SW 1271 (cell line): Measurements from ENCODE around the gene SELENOO.
"Not testable (repeated sequence)": the region's sequence is repeated elsewhere in the genome, so short reads cannot be mapped to it uniquely, and the experiment has no call there.

ENCODE experiments used
- DNase-seq, 2 experiments: peaks; one replicate each; lab custom pipeline; 2025; lab: John Stamatoyannopoulos, UW

SELENOO gene, protein sequence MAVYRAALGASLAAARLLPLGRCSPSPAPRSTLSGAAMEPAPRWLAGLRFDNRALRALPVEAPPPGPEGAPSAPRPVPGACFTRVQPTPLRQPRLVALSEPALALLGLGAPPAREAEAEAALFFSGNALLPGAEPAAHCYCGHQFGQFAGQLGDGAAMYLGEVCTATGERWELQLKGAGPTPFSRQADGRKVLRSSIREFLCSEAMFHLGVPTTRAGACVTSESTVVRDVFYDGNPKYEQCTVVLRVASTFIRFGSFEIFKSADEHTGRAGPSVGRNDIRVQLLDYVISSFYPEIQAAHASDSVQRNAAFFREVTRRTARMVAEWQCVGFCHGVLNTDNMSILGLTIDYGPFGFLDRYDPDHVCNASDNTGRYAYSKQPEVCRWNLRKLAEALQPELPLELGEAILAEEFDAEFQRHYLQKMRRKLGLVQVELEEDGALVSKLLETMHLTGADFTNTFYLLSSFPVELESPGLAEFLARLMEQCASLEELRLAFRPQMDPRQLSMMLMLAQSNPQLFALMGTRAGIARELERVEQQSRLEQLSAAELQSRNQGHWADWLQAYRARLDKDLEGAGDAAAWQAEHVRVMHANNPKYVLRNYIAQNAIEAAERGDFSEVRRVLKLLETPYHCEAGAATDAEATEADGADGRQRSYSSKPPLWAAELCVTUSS

GRCh38 chr22:50200461-50201190 lies at the start of gene SELENOO:
SELENOO (plus strand) TSS chr22:50201011; CDS start chr22:50201037, 26 bp downstream.
- peak; percentile 38 to 80 for DNase-seq

GRCh38 chr22:50151571-50152537 lies 49.0 kb upstream of the SELENOO start:
- DNase-seq, result no peak

DNA sequence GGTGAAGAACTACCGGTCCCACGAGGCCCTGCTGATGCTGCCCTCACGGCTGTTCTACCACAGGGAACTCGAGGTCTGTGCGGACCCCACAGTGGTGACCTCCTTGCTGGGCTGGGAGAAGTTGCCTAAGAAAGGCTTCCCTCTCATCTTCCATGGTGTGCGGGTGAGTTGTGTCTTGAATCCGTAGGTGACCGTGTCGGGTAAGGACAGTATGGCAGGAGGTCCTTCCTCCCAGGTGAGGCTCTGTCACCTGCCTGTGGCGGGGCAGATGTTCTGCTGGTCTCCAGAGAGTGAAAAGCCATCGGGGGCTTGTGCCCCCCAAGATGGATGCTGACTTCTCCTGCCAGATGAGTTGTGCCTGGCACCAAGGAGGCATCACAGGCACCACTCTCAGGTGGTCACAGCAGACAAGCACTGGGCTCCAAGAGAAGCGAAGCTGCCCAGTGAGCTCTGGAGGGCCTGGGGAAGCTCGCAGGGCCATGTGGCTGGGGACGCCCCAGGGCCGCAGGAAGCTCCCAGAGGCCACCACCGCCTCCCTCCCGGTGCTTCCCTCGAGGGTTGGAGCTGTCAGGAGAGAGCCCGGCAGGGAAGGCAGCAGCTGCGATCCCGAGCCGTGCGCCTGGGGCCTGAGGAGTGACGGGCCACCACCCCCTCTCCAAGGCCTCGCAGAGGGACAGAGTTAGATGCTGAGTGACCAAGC lies 47.6 kb upstream of the SELENOO start:
- no peak for DNase-seq

DNA sequence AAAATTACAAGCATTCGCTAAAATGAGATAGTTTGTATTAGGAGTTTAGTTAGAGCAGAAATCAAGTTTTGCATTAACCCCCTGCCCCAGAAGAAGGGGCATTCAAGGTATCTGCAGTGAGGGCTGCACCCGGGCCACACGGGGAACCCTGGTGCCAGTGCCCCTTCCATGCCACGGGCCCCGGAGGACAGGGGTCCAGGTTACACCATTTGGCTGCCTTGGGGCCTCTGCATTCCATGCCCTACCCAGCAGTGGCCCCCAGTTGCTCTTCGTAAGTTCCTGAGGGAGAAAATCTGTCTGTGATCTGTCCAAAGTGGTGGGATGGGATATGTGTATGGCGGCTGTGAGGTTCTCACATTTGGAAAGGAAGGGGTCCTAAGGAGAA lies 47.1 kb upstream of the SELENOO start:
- DNase-seq, result no peak

DNA sequence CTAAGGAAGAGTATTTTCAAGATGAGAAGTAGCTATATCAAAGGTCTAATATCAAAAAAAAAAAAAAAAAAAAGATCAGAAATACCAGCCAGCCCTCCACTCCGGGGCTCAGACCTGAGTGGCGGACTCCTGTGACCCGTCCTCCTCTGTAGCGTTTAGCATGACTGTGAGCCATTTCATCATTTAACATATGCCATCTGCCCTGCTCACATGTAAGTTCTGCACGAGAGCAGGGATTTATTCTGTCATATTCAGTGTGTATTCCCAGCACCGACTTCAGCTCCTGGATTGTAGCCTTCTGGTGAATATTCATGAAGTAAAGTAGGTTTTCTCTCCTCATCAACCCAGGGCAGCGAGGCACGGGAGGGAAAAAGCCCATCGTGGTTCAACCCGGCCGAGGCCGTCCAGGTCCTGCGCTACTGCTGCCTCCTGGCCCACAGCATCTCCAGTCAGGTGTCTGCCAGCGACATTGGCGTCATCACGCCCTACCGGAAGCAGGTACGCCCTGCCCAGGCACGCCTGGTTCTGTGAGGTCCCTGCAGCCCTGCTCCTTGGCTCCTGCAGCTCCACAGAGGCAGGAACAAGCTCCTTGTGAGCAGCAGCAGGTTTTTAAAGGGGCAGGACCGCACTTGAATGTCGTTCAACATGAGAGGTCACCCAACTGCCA lies 43.0 kb upstream of the SELENOO start:
- DNase-seq, result no peak

GRCh38 chr22:50160947-50161346 lies 39.9 kb upstream of the SELENOO start:
- no peak for DNase-seq

- DNase-seq, result no peak
Observed at GRCh38 chr22:50161508-50162390, 39.1 kb upstream of the SELENOO start.

DNA sequence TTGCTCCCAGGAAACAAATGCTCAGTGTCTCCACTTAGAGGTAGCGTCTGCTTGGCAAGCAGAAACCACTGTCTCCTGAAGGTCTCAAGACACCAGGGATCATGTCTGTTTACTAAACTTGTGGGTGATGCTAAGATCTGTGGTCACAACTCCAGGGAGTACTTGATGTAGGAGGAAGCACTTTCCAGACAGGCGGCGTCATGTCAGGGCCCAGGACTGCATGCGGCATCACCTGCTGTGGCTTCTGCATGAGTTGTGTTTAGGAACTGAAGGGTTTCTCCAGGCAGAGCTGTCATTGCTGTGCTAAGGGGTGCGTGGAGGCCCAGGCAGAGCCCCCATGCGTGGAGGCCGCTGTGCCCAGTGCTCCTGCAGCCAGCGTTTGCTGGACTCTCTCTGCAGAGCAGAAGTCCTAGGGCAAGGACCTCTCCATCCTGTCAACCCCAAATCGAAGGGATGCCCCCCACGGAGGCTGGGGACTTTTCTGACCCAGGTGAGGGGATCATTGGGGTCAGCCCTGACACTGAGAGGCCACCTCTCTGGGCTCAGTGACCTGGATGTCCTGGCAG lies 38.3 kb upstream of the SELENOO start:
- DNase-seq, result no peak

DNA sequence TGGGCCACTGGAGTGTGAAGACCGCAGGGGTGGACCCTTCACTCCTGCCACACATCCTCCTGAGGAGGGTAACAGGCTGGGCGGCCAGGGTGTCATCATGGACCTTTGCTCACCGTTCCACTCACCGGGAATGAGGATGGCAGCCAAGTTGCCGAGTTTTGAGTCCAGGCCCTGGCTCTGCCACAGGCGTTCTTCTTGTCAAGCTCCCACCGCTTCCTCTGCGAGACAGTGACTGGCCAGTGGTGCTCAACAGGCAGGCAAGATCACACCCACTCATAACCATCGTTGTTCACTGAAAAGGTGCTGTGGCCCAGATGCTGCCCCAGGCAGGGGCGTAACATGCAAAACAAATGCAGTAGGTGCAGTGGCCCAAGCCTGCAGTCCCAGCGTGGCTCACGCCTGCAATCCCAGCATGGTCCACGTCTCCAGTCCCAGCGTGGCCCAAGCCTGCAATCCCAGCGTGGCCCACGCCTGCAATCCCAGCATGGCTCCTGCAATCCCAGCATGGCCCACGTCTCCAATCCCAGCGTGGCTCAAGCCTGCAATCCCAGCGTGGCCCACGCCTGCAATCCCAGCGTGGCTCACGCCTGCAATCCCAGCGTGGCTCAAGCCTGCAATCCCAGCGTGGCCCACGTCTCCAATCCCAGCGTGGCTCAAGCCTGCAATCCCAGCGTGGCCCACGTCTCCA lies 35.2 kb upstream of the SELENOO start:
- no peak for DNase-seq

- no peak for DNase-seq
Observed at GRCh38 chr22:50167689-50168489, 32.9 kb upstream of the SELENOO start.

DNA sequence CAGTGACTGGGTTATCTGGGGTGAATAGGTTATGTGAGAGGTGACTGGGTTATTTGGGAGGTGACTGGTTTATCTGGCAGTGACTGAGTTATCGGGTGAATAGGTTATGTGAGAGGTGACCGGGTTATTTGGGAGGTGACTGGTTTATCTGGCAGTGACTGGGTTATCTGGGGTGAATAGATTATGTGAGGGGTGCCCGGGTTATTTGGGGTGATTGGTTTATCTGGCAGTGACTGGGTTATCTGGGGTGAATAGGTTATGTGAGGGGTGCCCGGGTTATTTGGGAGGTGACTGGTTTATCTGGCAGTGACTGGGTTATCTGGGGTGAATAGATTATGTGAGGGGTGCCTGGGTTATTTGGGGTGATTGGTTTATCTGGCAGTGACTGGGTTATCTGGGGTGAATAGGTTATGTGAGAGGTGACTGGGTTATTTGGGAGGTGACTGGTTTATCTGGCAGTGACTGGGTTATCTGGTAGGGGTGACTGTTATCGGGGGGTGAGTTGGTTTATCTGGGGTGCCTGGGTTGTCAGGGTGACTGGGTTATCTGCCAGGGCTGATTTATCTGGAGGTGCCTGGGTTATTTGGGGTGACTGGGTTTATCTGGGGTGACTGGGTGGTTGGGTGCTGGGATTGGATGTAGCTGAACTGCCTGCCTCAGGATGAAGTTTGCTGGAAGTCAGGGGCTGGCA lies 32.2 kb upstream of the SELENOO start:
- not testable (repeated sequence) for DNase-seq

DNA sequence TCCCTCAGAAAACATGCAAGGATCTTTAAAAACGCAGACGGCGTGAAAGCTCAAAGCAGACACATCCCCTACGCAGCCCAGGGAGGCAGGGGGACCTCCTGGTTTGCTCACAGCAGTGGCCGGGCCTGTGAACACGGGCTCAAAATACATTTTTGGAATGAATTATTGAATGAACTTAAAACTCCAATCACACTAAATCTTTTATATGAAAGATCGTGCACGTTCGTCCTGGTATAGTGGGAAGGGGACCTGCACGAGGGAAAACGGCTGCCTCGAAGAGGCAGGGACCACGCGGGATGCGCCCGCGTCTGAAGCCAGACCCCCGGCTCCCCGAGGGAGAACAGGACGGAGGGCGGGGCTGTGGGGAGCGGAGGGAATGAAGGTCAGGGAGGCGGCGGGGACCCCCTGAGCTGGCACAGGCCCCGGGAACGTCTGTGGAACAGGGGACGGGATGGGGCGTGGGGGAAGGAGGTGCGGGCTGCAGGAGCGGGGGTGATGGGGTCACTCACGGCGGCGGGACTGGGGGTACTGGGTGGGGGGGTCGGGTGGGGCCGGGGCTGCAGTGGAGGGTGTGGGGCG lies 31.5 kb upstream of the SELENOO start:
- no peak for DNase-seq

DNA sequence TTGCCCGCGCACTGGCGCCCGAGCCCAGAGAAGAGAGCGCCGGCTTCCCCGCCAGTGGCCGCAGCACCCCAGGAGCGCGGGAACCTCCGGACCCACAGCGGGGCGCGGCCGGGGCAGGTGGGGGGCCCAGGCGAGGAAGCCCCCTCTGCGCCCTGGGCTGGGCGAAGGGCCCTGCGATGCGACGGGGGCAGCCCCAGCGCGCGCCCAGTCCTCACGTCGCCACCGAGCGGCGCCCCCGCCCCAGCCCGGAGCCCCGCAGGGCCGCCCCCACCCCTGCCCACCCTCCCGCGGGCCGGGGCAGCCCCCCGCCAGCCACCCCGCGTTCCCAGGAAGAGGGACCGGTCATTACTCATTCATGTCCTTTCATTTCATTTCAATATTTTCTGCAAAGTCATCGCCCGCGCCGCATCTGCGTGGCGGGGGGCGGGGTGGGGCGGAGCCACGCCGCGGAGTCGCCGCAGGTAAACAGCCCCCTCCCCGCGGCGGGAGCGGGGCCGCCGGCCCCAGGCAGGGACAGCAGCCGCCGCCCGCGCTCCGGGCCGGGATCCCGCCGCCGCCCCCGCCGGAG lies 31.0 kb upstream of the SELENOO start:
- no peak for DNase-seq

DNA sequence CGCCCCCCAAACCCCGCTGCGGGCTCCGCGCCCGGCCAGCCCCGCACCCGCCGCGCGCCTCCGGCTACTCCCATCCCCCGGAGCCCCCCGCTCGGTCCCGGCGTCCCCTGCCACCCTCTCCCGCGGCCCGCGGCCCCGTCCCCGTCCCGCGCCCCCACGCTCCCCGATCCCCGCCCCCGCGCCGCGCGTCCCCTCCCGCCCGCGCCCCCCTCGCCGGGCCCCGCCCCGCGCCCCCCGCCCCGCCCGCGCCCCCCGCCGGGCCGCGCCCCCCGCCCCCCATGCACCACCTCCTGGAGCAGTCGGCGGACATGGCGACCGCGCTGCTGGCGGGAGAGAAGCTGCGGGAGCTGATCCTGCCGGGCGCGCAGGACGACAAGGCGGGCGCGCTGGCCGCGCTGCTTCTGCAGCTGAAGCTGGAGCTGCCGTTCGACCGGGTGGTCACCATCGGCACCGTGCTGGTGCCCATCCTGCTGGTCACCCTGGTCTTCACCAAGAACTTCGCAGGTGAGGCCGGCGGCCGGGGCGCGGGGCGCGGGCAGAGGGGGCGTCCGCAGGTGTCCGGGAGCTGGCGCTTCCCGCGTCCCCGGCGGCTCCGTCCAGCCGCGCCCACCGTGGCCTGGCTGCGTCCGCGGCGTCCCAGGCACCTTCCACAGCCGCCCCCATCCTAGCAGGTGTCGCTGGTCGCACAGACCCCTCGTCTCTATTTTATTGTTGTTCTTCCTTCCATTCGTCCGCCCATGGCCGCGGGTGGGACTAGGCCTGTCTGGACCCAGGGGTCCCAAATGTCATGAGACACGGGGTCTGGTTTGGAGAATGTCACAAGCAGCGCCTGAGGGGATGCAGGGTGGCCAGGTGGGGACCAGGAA lies 30.1 kb upstream of the SELENOO start, which contains the start of gene PANX2:
Gene PANX2 (plus strand): TSS at position 279 of the 866 bp plus-strand sequence. CDS start 0 bp downstream, at position 279.
- DNase-seq, result no peak

- no peak for DNase-seq
Observed at GRCh38 chr22:50171319-50171964, 29.4 kb upstream of the SELENOO start.
